ENCODE measurements around the gene KCTD16. TPM values are rescaled to one million over a fixed set of nuclear protein-coding genes. Genes with fewer than 3 reads are reported as not detected.
A peak's percentile ranks its signal among the peaks of the same experiment; 100 is the strongest.

KCTD16 gene
- total RNA-seq, 1 donor from 2014 or later = 0.18 TPM

GRCh38 chr5:144166696-144167095, 4.0 kb upstream of the KCTD16 start:
- no peak for DNase-seq (ENCODE audit: low spot score)

DNA sequence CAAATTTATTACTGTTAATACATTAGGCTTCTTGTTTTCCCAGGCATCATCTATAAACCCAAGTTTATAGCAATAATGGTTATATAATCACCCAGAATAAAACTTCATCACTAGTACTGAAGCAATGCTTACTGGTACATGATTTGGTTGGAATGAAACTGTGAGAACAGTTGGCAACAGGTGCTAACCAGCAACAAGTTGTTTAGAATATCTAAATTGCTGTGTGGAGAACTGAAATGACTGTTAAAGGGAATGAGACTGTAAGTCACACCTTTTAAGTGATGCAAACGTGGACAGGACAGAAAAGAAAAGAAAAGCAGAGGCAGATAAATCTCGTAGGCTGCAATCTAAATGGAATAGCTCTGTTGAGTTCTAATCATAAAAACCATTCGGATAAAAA, 2.7 kb upstream of the KCTD16 start:
- DNase-seq (ENCODE audit: low spot score) = no peak

- DNase-seq (ENCODE audit: low spot score) = no peak
Measured at GRCh38 chr5:144169904-144170275, 783 bp upstream of the KCTD16 start.

DNA sequence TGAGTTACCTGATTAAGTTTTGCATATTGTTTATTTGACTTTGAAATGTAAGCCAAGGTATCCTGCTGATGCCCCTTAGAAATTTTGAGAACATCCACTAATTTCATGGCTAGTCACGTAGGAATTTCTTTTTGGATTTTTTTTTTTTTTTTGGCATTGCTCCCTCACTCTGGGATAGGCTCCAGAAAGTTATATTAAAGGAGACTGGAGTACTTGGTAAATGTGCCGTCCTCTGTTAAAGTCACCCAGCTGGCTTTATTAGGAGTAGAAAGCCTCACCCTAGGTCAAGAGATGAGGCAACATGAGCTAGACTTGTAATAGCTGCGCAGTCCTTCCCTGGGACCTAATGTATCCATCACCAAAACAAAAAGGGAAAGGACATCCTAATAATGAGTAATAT, 3.1 kb downstream of the KCTD16 start:
- no peak for DNase-seq (ENCODE audit: low spot score)

GRCh38 chr5:144177548-144177947, 6.9 kb downstream of the KCTD16 start:
- DNase-seq (ENCODE audit: low spot score) = no peak

GRCh38 chr5:144179226-144179625, 8.6 kb downstream of the KCTD16 start:
- no peak for DNase-seq (ENCODE audit: low spot score)

GRCh38 chr5:144183254-144183889, 12.7 kb downstream of the KCTD16 start:
- DNase-seq (ENCODE audit: low spot score) = no peak

GRCh38 chr5:144187699-144188294, 17.1 kb downstream of the KCTD16 start:
- peak; percentile 79 for DNase-seq (ENCODE audit: low spot score)

GRCh38 chr5:144189800-144190429, 19.2 kb downstream of the KCTD16 start:
- DNase-seq (ENCODE audit: low spot score) = peak; percentile 45

DNA sequence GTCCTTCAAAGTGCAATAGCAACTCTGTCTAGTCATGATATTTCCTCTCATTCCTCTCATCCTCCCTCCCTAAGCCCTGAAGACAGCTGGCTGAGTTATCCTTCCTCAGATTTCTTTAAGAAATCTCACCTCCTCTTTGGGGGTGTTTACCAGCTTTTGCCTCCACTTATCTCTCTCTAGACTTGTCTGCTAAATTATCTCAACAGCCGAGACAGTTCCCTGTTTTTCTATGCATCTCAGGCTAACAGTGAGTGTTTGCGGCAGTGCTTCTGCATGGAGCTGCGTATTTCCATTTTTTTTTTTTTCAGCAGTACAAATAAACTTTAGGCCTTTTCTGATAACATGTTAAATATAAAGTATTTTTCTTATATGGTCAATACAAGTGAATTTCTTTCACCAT, 20.9 kb downstream of the KCTD16 start:
- no peak for DNase-seq (ENCODE audit: low spot score)

DNA sequence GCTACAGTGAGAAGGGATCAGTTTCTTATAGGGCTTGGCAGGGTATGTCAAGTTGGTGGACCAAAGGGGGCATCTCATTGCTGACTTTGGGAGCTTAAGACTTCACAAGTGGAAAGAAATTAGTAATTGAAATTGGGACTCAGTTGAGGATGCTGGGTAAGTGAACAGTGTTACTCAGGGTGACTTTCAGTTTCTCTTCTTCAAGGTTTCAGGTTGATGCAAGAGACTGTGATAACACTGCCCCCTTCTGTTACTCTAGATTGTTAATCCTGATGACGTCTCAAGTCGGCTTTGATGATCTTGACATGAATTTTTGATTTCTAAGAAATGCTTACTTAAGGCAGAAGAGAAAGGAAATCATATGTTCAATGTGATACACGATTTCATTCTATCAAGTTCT, 21.3 kb downstream of the KCTD16 start:
- DNase-seq (ENCODE audit: low spot score) = no peak

- DNase-seq (ENCODE audit: low spot score) = no peak
Measured at GRCh38 chr5:144192661-144193060, 22.0 kb downstream of the KCTD16 start.

DNA sequence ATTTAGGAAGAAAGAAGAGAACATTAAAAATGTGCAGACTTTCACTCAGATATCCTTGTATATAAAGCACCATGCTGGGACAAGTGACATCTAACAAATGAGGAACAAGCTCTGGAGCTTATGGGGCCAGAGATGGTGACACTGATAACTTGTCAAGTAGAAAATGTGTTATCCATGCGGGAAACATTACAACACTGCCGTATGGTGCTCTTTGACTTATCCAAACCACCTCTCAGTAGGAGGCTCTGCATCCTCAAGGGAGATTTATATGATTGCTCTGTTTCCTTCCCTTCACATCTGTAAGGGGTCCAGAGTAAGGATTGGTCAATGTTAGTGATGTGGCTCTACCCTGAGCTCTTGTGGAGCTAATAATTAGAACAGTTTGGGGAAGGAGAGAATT, 23.5 kb downstream of the KCTD16 start:
- no peak for DNase-seq (ENCODE audit: low spot score)

DNA sequence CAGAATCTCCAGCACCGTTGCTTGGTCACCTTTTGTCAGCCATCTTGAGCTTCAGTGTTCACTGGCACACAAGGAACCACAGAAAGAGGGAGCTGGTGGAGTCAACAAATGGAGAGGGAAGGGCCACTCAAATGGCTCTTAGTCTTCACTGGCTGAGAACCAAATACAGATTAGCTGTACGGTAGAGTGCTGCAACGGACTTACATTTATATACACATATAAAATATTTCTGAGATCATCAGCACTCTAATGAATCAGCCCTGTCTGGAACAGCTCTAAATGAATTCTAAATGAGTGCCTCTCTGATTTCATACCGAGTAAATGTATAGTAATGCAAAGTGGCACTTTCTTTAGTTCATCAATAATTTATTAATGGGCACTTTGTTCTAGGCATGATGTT, 24.8 kb downstream of the KCTD16 start:
- no peak for DNase-seq (ENCODE audit: low spot score)

GRCh38 chr5:144196612-144197011, 25.9 kb downstream of the KCTD16 start:
- no peak for DNase-seq (ENCODE audit: low spot score)

DNA sequence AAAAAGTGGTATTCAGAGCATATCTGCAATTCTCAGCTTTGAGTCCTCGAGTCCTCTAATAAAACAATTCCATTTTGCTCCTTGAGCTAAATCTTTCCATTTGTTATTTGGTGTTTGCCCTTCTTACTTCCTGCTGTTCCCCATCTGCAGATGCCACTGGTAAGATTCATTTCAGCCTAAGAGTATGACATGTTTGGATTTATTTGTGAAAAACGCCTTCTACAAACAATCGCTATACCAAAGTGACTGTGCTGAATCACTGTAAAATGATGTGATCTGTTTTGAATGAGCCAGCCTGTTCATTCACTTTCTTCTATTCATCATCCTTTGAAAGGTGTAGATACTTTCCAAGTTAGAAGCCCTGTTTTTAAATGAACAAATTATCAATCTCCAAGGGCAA, 27.7 kb downstream of the KCTD16 start:
- DNase-seq (ENCODE audit: low spot score) = no peak

- DNase-seq (ENCODE audit: low spot score) = no peak
Measured at GRCh38 chr5:144201588-144201987, 30.9 kb downstream of the KCTD16 start.

GRCh38 chr5:144202072-144202471, 31.4 kb downstream of the KCTD16 start:
- DNase-seq (ENCODE audit: low spot score) = no peak

DNA sequence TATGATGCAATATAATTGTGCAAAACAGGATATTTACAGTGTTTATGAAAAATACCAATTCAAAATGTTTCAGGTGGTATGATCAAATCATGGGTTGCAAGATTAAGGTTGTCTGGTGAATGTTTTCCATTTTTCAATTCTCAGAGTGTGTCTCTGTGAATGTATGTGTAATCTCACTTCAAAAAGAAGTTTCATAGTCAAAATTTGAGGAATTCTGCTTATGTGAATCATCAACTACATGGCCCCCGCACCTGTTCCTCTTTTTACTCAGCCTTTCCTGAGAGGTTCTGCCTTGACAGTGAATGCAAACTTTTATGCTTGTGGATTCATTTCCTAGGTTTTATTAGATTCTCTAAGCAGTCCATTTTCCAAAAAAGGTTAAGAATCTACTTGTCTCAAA, 32.1 kb downstream of the KCTD16 start:
- DNase-seq (ENCODE audit: low spot score) = no peak

- DNase-seq (ENCODE audit: low spot score) = peak; percentile 47
Measured at GRCh38 chr5:144203750-144204596, 33.3 kb downstream of the KCTD16 start.

DNA sequence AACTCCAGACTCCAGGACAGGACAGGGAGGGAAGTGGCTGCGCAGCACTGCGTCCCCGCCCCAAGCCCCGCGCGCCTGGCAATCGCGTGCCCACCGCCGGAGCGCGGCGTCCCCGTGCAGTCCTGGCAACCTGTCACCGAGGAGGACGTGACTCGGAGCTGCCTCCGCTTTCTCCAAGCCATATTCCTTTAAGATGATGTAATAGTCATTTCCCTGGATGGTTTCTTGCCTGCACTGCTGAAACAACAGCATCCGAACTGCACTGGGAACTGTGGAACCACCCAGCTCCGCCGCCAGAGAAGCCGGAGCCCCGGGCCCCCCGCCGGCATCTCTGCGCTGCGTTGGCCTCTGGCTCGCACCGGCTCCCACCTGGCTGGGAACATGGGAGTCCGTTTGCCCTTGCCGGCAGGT, 34.5 kb downstream of the KCTD16 start:
- peak; percentile 45 for DNase-seq (ENCODE audit: low spot score)

- no peak for DNase-seq (ENCODE audit: low spot score)
Measured at GRCh38 chr5:144206141-144206540, 35.5 kb downstream of the KCTD16 start.
